Astrocyte (in vitro differentiated cells and primary cell): ENCODE results near the gene FKBP11.

ENCODE experiments used
- CTCF ChIP-seq: IDR thresholded peaks from 2 replicates; pipeline ENCODE4 v1.5.1; 2011; ENCODE audit warnings: low read depth, mild to moderate bottlenecking, inconsistent platforms, low read length, moderate library complexity; ENCODE audit not compliant: insufficient read depth
- EZH2 ChIP-seq: IDR thresholded peaks from 2 replicates; pipeline ENCODE4 v1.6.1; 2012; ENCODE audit warnings: mild to moderate bottlenecking, low read length, inconsistent platforms; ENCODE audit not compliant: insufficient read depth

GRCh38 chr12:48972952-48973483, 47.7 kb upstream of the FKBP11 start:
- TF ChIP-seq CTCF (no peak), EZH2 (no peak)
